Tibial nerve (tissue), 3 donors: ENCODE measurements around the gene VTI1A.

Experiments used
- EP300 ChIP-seq, 2 donors: sonication (generic); formaldehyde crosslinking; IDR thresholded peaks; one replicate each; pipeline ENCODE4 v1.6.1; 2017; ENCODE audit warnings: antibody characterized with exemption in 2 of 2, mild to moderate bottlenecking in 1 of 2
- POLR2A ChIP-seq, 2 donors: fragments of 450-650 bp; IDR thresholded peaks; one replicate each; pipeline ENCODE4 v1.6.1; 2017; ENCODE audit warnings: antibody characterized with exemption in 2 of 2, mild to moderate bottlenecking in 2 of 2, moderate library complexity in 2 of 2

DNA sequence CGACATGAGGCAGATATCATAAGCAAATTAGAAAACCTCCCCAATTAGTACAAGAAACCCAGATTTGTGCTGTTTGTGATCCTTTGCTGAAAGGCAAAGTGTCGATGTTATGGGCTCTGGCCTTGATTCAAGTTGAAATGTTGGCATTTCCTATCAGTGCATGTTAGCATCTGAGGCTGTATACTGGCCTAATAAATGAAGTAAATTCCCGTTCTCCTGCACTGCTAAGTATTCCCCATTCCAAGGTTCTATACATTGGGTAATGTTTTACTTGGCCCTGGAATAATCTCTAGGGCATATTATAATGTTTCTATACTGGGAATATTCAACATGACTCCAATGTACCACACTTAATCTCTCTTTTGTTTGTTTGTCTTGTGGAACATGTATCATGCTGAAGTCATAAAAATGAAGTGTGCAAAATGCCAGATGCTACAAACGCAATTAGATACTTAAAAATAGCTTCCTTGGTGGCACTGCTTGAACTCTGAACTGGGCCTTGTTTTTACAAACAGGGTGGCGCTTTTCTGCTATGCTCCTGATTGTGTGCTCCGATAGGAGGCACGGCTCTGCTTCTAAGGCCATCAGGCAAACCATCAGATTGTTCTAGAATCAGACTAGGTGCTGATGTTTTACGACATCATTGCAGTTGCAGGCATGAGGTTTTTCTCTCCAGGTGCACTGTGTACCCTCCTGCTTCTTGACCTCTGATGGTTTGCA is 346.3 kb downstream of the VTI1A start:
- TF ChIP-seq EP300 (IDR thresholded peaks at IDR 0.05) (no peak), POLR2A (IDR thresholded peaks at IDR 0.05) (no peak)
